Osteoblast (primary cell): Measurements from ENCODE around the gene FAF1. TPM values are rescaled to one million over a fixed set of nuclear protein-coding genes. Genes with fewer than 3 reads are reported as not detected.
"Not testable (repeated sequence)": the region's sequence is repeated elsewhere in the genome, so short reads cannot be mapped to it uniquely, and the experiment has no call there.

Source experiments
- DNase-seq: peaks from one replicate; pipeline ENCODE4 v3.0.0; 2011; ENCODE audit warnings: low spot score, mixed read lengths; ENCODE audit not compliant: insufficient read length; ENCODE audit errors: missing footprints
- H2AFZ ChIP-seq: 2 replicates; pipeline ENCODE4 v1.6.0; 2011; ENCODE audit warnings: mild to moderate bottlenecking, low read length
- H3K27ac ChIP-seq: 2 replicates; pipeline ENCODE4 v1.5.1; 2011; ENCODE audit warnings: mild to moderate bottlenecking, low read depth, low read length, moderate library complexity
- H3K27me3 ChIP-seq: 2 replicates; pipeline ENCODE4 v1.6.0; 2012; ENCODE audit warnings: mild to moderate bottlenecking, control low read depth, inconsistent platforms, low read length, moderate library complexity; ENCODE audit not compliant: insufficient read depth
- H3K36me3 ChIP-seq: 2 replicates; pipeline ENCODE4 v1.5.1; 2011; ENCODE audit warnings: mild to moderate bottlenecking, low read length, control low read depth, moderate library complexity; ENCODE audit not compliant: insufficient read depth
- H3K4me1 ChIP-seq: 2 replicates; pipeline ENCODE4 v1.5.1; 2011; ENCODE audit warnings: mild to moderate bottlenecking, low read length, control low read depth, moderate library complexity; ENCODE audit not compliant: insufficient read depth
- H3K4me2 ChIP-seq: 2 replicates; pipeline ENCODE4 v1.6.0; 2011; ENCODE audit warnings: mild to moderate bottlenecking, low read length; ENCODE audit not compliant: insufficient read depth
- H3K4me3 ChIP-seq: fragments of 200-600 bp; sonication (generic); 3 replicates; pipeline ENCODE4 v1.5.1; 2012; ENCODE audit warnings: mild to moderate bottlenecking, low read length, inconsistent platforms; ENCODE audit not compliant: insufficient read depth
- H3K79me2 ChIP-seq: 2 replicates; pipeline ENCODE4 v1.6.0; 2012; ENCODE audit warnings: mild to moderate bottlenecking, low read length, control low read depth, inconsistent platforms; ENCODE audit not compliant: insufficient read depth
- H3K9me3 ChIP-seq: 2 replicates; pipeline ENCODE4 v1.5.1; 2011; ENCODE audit warnings: low read depth, low read length, control low read depth
- H4K20me1 ChIP-seq: 2 replicates; pipeline ENCODE4 v1.6.0; 2012; ENCODE audit warnings: mild to moderate bottlenecking, low read length, control low read depth; ENCODE audit not compliant: insufficient read depth
- total RNA-seq: library from RNA; depleted of rRNA; stranded (reverse); fragments of >200 nt; gene quantifications from 2 replicates; pipeline ENCODE4 v1.2.3, GENCODE V29; 2012
- TF ChIP-seq, protein P1 (sequence below): IDR thresholded peaks from 2 replicates; pipeline ENCODE4 v1.5.1; 2011; ENCODE audit warnings: mild to moderate bottlenecking, low read depth, low read length, moderate library complexity; ENCODE audit errors: extremely low read depth

The FAF1 gene
- total RNA-seq, result 40.5 and 52.2 TPM in 2 replicates

DNA sequence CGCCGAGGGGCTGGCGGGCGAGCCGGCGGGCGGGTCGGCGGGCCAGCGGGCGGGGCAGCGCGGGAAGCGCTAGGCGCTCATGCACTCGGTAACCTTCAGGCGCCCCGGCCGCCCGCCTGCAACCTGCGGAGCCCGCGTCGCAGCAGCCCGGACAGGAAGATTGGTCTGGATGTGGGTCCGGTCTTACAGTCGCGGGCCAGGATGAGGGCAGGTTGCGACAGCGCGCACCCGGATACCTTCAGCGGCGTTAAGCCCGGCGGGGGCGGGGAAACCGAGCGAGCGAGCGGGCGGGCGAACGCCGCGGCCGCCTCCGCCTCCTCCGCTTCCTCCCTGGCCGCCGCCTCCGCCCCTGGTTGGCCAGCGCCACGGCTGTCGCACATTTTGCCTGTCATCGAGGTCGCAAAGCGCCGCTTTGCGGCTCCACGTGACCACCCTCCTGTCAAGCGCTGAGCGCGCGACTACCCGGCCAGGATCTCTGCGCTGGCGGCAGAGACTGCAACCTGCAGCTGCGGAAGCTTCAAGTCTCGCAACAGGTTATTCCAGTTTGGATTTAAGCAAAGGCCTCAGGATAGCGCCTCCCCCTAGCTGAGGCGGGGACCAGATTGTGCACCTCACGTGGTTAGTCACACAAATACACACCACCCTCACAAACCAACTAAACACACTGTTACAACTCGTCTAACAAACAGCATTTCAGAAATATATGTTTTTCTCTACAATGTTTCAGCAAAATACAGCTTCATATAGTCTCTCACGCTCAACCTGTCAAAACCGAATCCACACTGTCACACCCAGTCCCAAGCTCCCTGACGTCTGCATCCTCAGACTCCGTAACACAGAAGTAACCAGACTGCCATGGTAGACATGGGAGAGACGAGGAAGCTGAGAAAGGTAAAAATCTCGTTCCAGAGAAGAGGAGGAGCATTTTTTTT, at the start of gene FAF1:
FAF1 (minus strand) TSS at position 355 of the 932 bp plus-strand sequence. CDS start 456 bp downstream, outside the sequence.
- TF ChIP-seq, protein P1, sequence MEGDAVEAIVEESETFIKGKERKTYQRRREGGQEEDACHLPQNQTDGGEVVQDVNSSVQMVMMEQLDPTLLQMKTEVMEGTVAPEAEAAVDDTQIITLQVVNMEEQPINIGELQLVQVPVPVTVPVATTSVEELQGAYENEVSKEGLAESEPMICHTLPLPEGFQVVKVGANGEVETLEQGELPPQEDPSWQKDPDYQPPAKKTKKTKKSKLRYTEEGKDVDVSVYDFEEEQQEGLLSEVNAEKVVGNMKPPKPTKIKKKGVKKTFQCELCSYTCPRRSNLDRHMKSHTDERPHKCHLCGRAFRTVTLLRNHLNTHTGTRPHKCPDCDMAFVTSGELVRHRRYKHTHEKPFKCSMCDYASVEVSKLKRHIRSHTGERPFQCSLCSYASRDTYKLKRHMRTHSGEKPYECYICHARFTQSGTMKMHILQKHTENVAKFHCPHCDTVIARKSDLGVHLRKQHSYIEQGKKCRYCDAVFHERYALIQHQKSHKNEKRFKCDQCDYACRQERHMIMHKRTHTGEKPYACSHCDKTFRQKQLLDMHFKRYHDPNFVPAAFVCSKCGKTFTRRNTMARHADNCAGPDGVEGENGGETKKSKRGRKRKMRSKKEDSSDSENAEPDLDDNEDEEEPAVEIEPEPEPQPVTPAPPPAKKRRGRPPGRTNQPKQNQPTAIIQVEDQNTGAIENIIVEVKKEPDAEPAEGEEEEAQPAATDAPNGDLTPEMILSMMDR, result peak; percentile 23
- Histone ChIP-seq H3K36me3 (no peaks in the 10 kb centered on the region), H4K20me1 (no peaks in the 10 kb centered on the region), H3K27ac (peak within 1 kb of the TSS; percentile 79), H3K79me2 (peaks cover 44% of the 10 kb centered on the region), H3K4me2 (peak within 1 kb of the TSS; percentile 91), H2AFZ (peak within 1 kb of the TSS; percentile 94), H3K4me3 (peak within 1 kb of the TSS; percentile 84), H3K4me1 (peaks cover 6% of the 10 kb centered on the region), H3K27me3 (no peaks in the 10 kb centered on the region), H3K9me3 (no peaks in the 10 kb centered on the region)
- peak; percentile 99 for DNase-seq

GRCh38 chr1:51009381-51009780, 49.3 kb upstream of the FAF1 start:
- Histone ChIP-seq H2AFZ (no peak overlapping the region), H3K36me3 (no peaks in the 10 kb centered on the region), H3K27me3 (no peaks in the 10 kb centered on the region), H3K4me3 (no peak overlapping the region), H3K4me1 (no peaks in the 10 kb centered on the region), H4K20me1 (no peaks in the 10 kb centered on the region), H3K4me2 (no peak overlapping the region), H3K9me3 (no peaks in the 10 kb centered on the region), H3K27ac (no peak overlapping the region), H3K79me2 (no peaks in the 10 kb centered on the region)
- TF ChIP-seq, protein P1, result no peak
- no peak for DNase-seq

DNA sequence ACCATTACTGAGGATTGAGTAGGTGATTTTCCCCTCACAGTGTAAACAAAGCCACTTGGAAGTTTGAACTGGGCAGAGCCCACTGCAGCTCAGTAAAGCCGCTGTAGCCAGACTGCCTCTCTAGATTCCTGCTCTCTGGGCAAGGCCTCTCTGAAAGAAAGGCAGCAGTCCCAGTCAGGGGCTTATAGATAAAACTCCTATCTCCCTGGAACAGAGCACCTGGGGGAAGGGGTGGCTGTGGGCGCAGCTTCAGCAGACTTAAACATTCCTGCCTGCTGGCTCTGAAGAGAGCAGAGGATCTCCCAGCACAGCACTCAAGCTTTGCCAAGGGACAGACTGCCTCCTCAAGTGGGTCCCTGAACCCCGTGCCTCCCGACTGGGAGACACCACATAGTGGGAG, 45.5 kb upstream of the FAF1 start:
- not testable (repeated sequence) for H3K27ac ChIP-seq, H3K36me3 ChIP-seq, H2AFZ ChIP-seq, H3K4me3 ChIP-seq, H3K9me3 ChIP-seq, H3K27me3 ChIP-seq, H3K4me2 ChIP-seq, H3K79me2 ChIP-seq, DNase-seq, H3K4me1 ChIP-seq, H4K20me1 ChIP-seq

- Histone ChIP-seq H3K4me2 (no peak overlapping the region), H3K36me3 (no peaks in the 10 kb centered on the region), H2AFZ (no peak overlapping the region), H3K4me1 (no peaks in the 10 kb centered on the region), H3K9me3 (no peaks in the 10 kb centered on the region), H4K20me1 (no peaks in the 10 kb centered on the region), H3K27ac (no peak overlapping the region), H3K4me3 (no peak overlapping the region), H3K79me2 (no peaks in the 10 kb centered on the region), H3K27me3 (no peaks in the 10 kb centered on the region)
- no peak for DNase-seq
- TF ChIP-seq, protein P1, result no peak
Observed at GRCh38 chr1:51002516-51002915, 42.4 kb upstream of the FAF1 start.
